PC-9 (cell line): ENCODE measurements around the gene HEATR9. TPM values are rescaled to one million over a fixed set of nuclear protein-coding genes. Genes with fewer than 3 reads are reported as not detected.

ENCODE experiments used
- BruUV-seq: library from RNA; stranded (reverse); fragments of 400-500 nt; replicated peaks from 2 replicates; lab custom pipeline; 2021; lab: Mats Ljungman, UMichigan
- CTCF ChIA-PET: fragments of 300-600 bp; sonication (Branson Sonifier 250); formaldehyde crosslinking; loops from one replicate; lab custom pipeline; 2022; ENCODE audit warnings: antibody characterized with exemption; lab: Charles Lee
- POLR2A ChIA-PET: fragments of 300-600 bp; sonication (Branson Sonifier 250); formaldehyde crosslinking; loops from one replicate; lab custom pipeline; 2022; ENCODE audit warnings: antibody characterized with exemption; ENCODE audit not compliant: unreplicated experiment; lab: Charles Lee
- DNase-seq, 2 experiments: peaks; one replicate each; pipeline versions ENCODE4 v3.0.0 to v3.0.0-alpha.2; 2015 to 2022; ENCODE audit warnings: mixed read lengths in 1 of 2
- H2AFZ ChIP-seq: fragments of 200-600 bp; sonication (generic); 2 replicates; pipeline ENCODE4 v1.8.1; 2017; ENCODE audit warnings: antibody characterized with exemption
- H3F3A ChIP-seq: fragments of 200-600 bp; sonication (generic); 2 replicates; pipeline ENCODE4 v1.8.1; 2017; ENCODE audit warnings: antibody characterized with exemption, mild to moderate bottlenecking, low read depth; ENCODE audit not compliant: insufficient read depth
- H3K27ac ChIP-seq: fragments of 200-600 bp; sonication (generic); 2 replicates; pipeline ENCODE4 v1.6.1; 2016; ENCODE audit warnings: mixed run types
- H3K27me3 ChIP-seq: fragments of 200-600 bp; sonication (generic); 2 replicates; pipeline ENCODE4 v1.6.1; 2016; ENCODE audit warnings: low read depth, mixed run types; ENCODE audit not compliant: insufficient read depth
- H3K36me3 ChIP-seq: fragments of 200-600 bp; sonication (generic); 2 replicates; pipeline ENCODE4 v1.6.1; 2016; ENCODE audit warnings: low read depth, mixed run types
- H3K4me1 ChIP-seq: fragments of 200-600 bp; sonication (generic); replicated peaks from 2 replicates; pipeline ENCODE4 v1.6.1; 2016; ENCODE audit warnings: mixed run types; ENCODE audit not compliant: insufficient read depth
- H3K4me2 ChIP-seq: fragments of 200-600 bp; sonication (generic); 2 replicates; pipeline ENCODE4 v1.6.1; 2017; ENCODE audit warnings: mixed run types
- H3K4me3 ChIP-seq: fragments of 200-600 bp; sonication (generic); 2 replicates; pipeline ENCODE4 v1.6.1; 2016; ENCODE audit warnings: mixed run types
- H3K79me2 ChIP-seq: fragments of 200-600 bp; sonication (generic); 2 replicates; pipeline ENCODE4 v1.6.1; 2017; ENCODE audit warnings: low read depth, mixed run types
- H3K9me2 ChIP-seq: fragments of 200-600 bp; sonication (generic); 2 replicates; pipeline ENCODE4 v1.8.1; 2017; ENCODE audit warnings: mild to moderate bottlenecking; ENCODE audit not compliant: insufficient read depth
- H3K9me3 ChIP-seq: fragments of 200-600 bp; sonication (generic); 2 replicates; pipeline ENCODE4 v1.8.1; 2016; ENCODE audit warnings: low read depth; ENCODE audit not compliant: insufficient read depth
- H4K20me1 ChIP-seq: fragments of 200-600 bp; sonication (generic); 2 replicates; pipeline ENCODE4 v1.8.1; 2017; ENCODE audit not compliant: insufficient read depth
- EZH2 ChIP-seq: fragments of 200-600 bp; sonication (generic); IDR thresholded peaks from 2 replicates; pipeline ENCODE4 v1.8.0; 2017; ENCODE audit warnings: antibody characterized with exemption, low read depth
- intact Hi-C: fragments of 100-400 bp; cut with micrococcal nuclease; formaldehyde crosslinking; loops from one replicate; pipeline ENCODE4 v1.10.0; 2022; ENCODE audit not compliant: unreplicated experiment
- total RNA-seq: library from RNA; stranded (reverse); gene quantifications from 2 replicates; pipeline ENCODE4 v1.2.3, GENCODE V29; 2021
- TF ChIP-seq, protein P1 (sequence below): fragments of 200-600 bp; sonication (generic); conservative IDR thresholded peaks from 2 replicates; pipeline ENCODE4 v1.6.1; 2017; ENCODE audit warnings: mixed run types, antibody characterized with exemption, mild to moderate bottlenecking, moderate library complexity

The HEATR9 gene
- total RNA-seq, 1 experiment from 2014 or later = not detected

DNA sequence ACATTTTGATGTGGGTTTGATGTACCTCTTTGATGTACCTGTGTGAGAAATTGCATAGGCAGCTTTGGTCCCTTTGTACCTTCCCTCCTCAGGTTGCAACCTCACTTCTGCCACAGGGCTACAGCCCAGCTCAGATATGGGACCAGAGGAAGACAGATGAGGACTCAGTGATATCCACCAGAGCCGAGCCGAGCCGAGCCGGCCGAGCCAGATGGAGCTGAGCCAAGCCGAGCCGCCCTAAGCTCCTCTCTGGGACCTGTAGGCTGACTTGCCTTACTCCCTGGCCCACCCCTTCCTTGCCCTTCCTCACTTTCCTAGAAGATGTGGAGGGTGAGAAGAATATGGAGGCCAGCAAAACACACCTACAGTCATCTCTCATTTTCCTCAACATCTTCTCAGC, 3.8 kb downstream of the HEATR9 start:
- no peaks in the 10 kb centered on the region for H4K20me1 ChIP-seq
- H3K27ac ChIP-seq = no peak overlapping the region
- H3K36me3 ChIP-seq = no peaks in the 10 kb centered on the region
- intact Hi-C loops = no loop called here
- H3F3A ChIP-seq = no peaks in the 10 kb centered on the region
- DNase-seq = no peak
- no peak overlapping the region for H2AFZ ChIP-seq
- no peaks in the 10 kb centered on the region; the same call in 1 of the 2 replicates for H3K4me1 ChIP-seq
- H3K4me3 ChIP-seq = no peak overlapping the region
- H3K9me3 ChIP-seq = no peaks in the 10 kb centered on the region
- no peaks in the 10 kb centered on the region for H3K27me3 ChIP-seq
- no peak overlapping the region for H3K4me2 ChIP-seq
- no peaks in the 10 kb centered on the region for H3K9me2 ChIP-seq
- no peaks in the 10 kb centered on the region for H3K79me2 ChIP-seq
- BruUV-seq = no TSS peak
- ChIA-PET POLR2A (no interaction called here), CTCF (no interaction called here)
- TF ChIP-seq, protein P1, sequence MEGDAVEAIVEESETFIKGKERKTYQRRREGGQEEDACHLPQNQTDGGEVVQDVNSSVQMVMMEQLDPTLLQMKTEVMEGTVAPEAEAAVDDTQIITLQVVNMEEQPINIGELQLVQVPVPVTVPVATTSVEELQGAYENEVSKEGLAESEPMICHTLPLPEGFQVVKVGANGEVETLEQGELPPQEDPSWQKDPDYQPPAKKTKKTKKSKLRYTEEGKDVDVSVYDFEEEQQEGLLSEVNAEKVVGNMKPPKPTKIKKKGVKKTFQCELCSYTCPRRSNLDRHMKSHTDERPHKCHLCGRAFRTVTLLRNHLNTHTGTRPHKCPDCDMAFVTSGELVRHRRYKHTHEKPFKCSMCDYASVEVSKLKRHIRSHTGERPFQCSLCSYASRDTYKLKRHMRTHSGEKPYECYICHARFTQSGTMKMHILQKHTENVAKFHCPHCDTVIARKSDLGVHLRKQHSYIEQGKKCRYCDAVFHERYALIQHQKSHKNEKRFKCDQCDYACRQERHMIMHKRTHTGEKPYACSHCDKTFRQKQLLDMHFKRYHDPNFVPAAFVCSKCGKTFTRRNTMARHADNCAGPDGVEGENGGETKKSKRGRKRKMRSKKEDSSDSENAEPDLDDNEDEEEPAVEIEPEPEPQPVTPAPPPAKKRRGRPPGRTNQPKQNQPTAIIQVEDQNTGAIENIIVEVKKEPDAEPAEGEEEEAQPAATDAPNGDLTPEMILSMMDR = no peak
- TF ChIP-seq EZH2 = no peak

DNA sequence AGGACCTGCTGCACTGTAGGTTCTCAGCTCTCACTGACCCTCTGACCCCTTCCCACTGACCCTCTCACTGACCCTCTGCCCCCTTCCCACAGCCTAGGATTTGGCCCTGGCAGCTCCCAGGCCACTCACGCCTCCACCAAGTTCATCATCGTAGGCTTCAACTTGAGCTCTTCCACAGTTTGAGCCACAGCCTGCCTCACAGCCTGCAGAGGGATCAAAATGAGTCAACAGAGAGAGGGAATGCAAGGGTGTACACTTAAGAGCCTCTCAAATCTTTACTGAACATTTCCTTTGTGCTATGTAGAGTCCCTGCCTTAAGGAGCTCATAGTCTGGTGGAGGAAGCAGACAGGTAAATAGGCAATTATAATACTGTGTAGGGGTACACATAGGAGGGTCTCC, 12.1 kb downstream of the HEATR9 start:
- ChIA-PET POLR2A (no interaction called here), CTCF (no interaction called here)
- intact Hi-C loops = loop anchor here (10.0 kb wide), 1 partner anchor 88 kb away; the partner anchor contains the start of gene LYZL6
- Histone ChIP-seq H3K4me3 (no peak overlapping the region), H4K20me1 (no peaks in the 10 kb centered on the region), H3K36me3 (no peaks in the 10 kb centered on the region), H3F3A (peaks cover 11% of the 10 kb centered on the region), H3K4me1 (no peaks in the 10 kb centered on the region), H2AFZ (no peak overlapping the region), H3K9me2 (no peaks in the 10 kb centered on the region), H3K4me2 (no peak overlapping the region), H3K27ac (no peak overlapping the region), H3K9me3 (no peaks in the 10 kb centered on the region), H3K27me3 (no peaks in the 10 kb centered on the region), H3K79me2 (no peaks in the 10 kb centered on the region)
- BruUV-seq = no TSS peak
- no peak for TF ChIP-seq EZH2
- TF ChIP-seq, protein P1 = no peak
- no peak for DNase-seq

DNA sequence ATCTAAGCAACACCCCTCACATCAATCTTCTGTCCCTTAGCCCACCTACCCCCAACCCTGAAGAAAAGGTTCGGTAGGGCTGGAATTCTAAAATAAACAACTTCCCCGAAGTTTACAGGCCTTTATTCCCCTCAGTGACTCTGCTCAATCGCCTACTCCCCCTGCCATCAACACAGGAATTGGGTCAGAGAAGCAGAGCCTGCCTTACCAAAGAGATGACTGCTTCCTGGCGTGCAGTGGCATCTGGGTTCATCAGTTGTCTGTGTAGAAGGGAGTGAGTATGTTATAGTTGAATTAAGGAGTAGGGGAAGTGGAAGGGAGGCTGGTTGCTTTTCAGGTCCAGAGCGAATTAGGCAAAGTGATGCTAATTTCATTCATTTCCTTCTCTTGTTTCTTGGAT, 12.7 kb downstream of the HEATR9 start:
- H3K4me2 ChIP-seq = no peak overlapping the region
- BruUV-seq = no TSS peak
- TF ChIP-seq EZH2 = no peak
- TF ChIP-seq, protein P1 = no peak
- no peaks in the 10 kb centered on the region for H3K79me2 ChIP-seq
- H3K27ac ChIP-seq = no peak overlapping the region
- H4K20me1 ChIP-seq = no peaks in the 10 kb centered on the region
- no peak overlapping the region for H3K4me3 ChIP-seq
- H3F3A ChIP-seq = peaks cover 16% of the 10 kb centered on the region
- no peak for DNase-seq
- no peaks in the 10 kb centered on the region for H3K27me3 ChIP-seq
- POLR2A ChIA-PET = no interaction called here
- H3K4me1 ChIP-seq = no peaks in the 10 kb centered on the region
- intact Hi-C loops = loop anchor here (10.0 kb wide), 1 partner anchor 89 kb away; the partner anchor contains the start of gene LYZL6
- CTCF ChIA-PET = no interaction called here
- H2AFZ ChIP-seq = no peak overlapping the region
- no peaks in the 10 kb centered on the region for H3K9me3 ChIP-seq
- H3K9me2 ChIP-seq = no peaks in the 10 kb centered on the region
- no peaks in the 10 kb centered on the region for H3K36me3 ChIP-seq
